GM19351 (cell line): Measurements from ENCODE around the gene MTG1.
"Not testable (repeated sequence)": the region's sequence is repeated elsewhere in the genome, so short reads cannot be mapped to it uniquely, and the experiment has no call there.

Experiments used
- ATAC-seq: cut with Tn5 transposase; IDR thresholded peaks from one replicate; pipeline ENCODE4 v1.9.1; 2021; ENCODE audit warnings: mild to moderate bottlenecking, moderate library complexity; ENCODE audit not compliant: unreplicated experiment

MTG1 gene

GRCh38 chr10:133358162-133358924 lies 35.6 kb upstream of the MTG1 start:
- no peak for ATAC-seq

DNA sequence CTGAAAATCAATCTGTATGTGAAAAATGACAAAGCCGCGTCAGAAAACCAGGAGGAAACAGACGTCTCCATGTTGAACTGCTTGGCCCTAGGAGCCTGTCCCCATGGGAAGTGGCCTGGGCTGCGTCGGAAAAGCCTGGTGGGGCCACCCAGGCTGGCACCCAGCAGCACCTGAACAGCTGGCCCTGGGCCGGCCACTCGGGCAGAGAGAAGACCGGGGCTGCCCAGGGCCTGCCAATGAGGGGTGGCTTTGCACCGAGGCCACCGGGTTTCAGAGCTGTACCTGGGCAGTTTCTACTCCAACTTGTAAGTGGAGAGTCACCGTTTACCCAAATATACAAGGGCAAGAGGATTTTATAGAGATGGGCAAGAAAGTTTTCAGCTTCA lies 35.0 kb upstream of the MTG1 start:
- ATAC-seq = no peak

GRCh38 chr10:133359554-133359971 lies 34.4 kb upstream of the MTG1 start:
- ATAC-seq = no peak

GRCh38 chr10:133359972-133360610 lies 33.9 kb upstream of the MTG1 start:
- ATAC-seq = no peak

DNA sequence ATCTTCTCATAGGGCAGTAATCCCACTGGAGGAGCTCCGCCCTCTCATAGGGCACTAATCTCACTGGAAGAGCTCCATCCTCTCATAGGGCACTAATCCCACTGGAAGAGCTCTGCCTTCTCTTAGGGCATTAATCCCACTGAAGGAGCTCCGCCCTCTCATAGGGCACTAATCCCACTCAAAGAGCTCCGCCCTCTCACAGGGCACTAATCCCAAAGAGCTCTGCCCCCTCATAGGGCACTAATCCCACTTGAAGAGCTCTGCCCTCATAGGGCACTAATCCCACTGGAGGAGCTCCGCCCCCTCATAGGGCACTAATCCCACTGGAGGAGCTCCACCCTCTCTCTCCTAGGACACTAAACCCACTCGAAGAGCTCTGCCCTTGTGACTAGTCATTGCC lies 32.7 kb upstream of the MTG1 start:
- ATAC-seq = no peak

DNA sequence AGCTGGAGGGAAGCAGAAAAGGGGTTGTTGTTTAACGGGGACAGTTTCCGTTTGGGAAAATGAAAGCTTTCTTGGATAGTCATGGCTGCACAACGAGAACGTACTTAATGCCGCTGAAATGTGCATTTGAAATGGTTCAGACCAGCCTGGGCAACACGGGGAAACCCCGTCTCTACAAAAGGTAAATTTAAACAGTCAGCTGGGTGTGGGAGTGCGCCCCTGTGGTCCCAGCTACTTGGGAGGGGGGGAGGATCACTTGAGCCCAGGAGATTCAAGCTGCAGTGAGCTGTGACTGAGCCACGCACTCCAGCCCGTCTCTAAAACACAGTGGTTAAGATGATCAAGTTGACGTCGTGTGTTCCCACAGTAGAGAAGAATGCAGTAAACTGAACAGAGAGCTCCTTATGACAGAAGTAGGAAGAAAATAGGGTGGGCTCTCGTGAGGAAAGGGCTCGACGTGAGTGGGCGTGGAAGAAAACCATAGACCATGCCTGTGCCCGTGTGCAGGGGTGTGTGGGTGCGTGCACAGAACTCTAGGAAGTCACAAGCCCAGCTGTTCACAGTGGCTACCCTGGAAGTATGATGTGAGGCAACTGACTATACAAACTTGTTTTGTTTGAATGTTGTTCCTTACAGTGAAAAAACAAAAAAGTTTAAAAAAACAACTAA lies 32.0 kb upstream of the MTG1 start:
- peak; percentile 24 for ATAC-seq

DNA sequence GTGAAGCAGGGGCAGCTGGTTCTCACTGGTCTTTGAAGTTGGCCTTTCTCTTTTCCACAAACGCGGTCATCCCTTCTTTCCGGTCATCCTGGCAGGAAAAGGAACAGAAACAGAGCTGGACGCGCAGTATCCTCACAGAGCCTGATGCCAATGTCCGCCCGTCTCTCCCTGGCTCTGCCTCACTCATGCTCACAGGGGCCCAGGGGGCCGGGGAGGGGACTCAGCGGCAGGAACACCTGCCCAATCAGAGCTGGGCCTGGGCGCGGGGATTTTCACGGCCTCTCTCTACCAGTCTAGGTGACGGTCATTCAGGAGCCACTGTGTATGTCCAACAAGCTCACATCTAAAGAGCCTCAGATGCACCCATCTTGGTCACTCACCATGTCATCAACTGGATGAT lies 31.1 kb upstream of the MTG1 start:
- no peak for ATAC-seq

DNA sequence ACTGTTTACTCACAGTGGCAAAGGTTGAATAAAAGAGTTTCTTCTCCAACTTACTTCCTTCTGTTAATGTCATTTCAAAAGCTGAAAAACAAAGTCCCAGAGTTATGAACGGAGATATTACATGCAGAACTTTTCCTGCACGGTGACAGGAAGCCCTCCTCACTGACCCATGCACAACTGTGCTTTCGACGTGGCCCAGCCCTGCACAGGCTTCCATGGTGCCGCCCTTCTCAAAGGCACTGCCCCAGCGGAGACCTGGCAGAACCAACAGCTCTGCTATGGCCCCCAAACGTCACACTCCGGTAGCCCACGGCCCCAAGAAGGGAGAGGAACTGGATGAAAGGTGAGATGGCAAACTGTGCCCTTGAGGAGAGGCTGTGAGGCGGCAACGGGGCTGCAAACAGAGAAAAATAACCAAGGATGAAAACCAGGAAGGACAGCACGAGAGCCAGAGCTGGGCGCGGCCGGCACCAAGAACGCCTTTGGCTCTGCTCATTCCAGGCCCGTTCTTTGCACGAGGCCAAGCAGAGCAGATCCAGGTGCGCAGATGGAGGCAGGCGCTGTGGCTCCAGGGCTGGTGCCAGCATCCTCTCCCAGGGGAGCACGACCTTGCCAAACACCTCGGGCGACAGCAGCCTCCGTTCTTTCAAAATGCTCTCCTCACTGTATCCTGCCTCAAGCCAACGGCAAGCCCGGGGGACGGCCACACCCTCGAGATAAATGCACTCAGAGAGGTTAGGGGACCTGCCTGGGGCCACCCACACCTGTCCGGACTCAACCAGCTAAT lies 29.1 kb upstream of the MTG1 start:
- ATAC-seq = no peak

DNA sequence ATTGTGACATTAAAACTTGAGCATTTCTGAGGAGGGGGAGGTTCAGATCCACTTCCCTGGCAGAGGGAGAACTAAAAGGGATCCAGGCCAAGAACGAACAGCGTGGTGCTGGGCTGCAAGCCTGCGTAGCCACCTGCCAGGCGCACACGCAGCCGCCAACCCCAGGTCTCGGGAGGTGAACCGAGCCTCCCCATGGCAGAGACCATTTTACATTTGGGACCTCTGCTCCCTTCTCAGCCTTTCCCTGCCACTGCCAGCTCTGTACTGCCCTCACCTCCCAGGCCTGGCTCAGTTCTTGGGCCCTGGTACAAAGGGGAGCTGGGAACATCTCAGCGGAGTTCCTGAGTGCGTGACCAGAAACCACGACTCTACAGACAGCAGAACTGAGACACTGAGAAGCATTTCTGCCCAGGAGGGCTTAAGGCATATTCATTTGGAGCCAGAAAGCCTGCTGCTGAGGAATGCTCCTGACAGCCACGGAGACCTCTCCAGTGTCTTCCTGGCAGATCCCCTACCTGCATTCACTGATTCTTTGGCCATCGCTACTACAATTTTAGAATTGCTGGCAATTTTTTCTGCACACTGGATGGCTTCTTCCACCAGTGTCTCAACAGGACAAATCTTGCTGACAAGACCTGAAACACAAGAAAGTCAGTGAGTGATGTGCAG lies 28.4 kb upstream of the MTG1 start:
- no peak for ATAC-seq

GRCh38 chr10:133366130-133366478 lies 27.9 kb upstream of the MTG1 start:
- no peak for ATAC-seq

- no peak for ATAC-seq
These were observed 27.2 kb upstream of the MTG1 start for GRCh38 chr10:133366751-133367150.

GRCh38 chr10:133367461-133367860 lies 26.5 kb upstream of the MTG1 start:
- ATAC-seq = not testable (repeated sequence)

- ATAC-seq = no peak
These were observed 25.8 kb upstream of the MTG1 start for GRCh38 chr10:133368153-133368552.

DNA sequence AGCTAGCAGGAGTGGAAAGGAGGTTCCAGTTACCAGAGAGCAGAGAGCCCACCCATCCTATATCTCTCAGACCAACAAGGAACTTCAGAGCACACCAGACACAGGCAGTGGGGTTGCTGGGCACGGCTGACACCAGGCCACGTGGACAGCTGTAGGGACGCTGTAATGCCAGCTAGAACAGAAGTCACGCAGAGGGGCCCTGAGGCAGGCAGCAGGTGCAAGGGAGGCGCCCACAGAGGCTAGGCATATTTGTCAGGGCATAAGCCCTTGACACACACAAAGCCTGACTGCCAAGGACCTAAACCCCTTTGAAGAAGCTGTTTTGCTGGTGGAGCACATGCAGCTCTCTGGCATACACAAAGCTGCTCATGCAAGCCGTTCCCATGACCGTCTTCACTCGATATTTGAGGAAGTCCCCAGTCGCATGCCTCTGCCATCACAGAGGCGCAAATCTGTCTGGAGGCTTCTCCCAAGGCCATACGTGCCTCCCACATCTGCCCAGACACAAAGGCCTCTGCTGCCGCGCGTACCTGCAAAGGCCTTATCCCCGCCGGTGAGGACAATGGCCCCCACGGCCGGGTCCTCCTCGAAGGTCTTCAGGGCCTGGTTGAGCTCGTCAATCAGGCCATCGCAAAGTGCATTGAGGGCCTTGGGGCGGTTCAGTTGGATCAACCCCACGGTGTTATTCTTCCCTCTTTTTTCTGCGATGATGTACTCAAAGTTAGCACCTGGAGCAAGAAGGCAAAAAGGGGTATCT lies 23.7 kb upstream of the MTG1 start:
- ATAC-seq = no peak

GRCh38 chr10:133372507-133372906 lies 21.4 kb upstream of the MTG1 start:
- no peak for ATAC-seq

DNA sequence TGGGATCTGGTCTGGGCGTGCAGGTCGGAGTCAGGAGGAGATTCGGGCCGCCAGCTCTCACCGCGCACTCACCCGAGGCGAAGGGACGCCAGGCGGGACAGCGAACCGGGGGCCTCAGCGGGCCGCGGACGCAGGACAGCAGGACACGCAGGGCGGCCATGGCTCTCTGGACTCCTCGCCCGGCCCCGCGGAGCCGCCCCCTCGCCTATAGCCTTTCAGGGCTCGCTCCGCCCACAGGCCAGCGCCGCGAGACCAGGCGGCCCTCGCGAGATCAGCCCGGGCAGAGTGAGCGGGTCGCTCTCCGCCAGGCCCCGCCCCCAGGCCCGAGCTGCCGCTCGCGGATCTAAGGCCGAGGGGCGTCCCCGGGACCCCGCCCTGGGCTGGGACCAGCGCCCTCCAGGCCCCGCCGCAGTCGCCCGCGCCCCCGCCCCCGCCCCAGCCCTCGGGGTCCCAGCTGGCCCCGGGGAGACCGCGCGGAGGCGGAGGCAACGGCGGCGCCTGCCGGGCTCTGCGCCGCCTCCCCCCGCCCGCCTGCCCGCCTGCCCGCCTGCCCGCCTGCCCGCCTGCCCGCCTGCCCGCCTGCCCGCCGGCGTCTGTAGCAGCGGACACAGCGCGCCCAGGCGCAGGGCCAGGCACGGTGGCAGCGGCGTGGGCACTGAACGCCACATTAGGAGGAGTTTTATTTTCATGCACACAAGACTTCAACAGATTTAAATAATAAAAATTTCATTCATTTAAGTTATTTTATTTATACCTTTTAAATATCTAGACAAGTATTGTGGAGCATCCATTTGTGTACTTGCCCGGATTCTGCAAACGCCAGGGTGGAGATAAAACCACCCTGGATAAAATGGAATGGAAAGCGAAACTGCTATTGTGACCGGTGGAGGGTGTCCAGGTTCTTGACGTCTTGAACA lies 20.5 kb upstream of the MTG1 start, which contains the start of gene ECHS1:
ECHS1 (minus strand) TSS at position 181 of the 917 bp plus-strand sequence; CDS start at position 160, 21 bp downstream.
- ATAC-seq = peak; percentile 97

DNA sequence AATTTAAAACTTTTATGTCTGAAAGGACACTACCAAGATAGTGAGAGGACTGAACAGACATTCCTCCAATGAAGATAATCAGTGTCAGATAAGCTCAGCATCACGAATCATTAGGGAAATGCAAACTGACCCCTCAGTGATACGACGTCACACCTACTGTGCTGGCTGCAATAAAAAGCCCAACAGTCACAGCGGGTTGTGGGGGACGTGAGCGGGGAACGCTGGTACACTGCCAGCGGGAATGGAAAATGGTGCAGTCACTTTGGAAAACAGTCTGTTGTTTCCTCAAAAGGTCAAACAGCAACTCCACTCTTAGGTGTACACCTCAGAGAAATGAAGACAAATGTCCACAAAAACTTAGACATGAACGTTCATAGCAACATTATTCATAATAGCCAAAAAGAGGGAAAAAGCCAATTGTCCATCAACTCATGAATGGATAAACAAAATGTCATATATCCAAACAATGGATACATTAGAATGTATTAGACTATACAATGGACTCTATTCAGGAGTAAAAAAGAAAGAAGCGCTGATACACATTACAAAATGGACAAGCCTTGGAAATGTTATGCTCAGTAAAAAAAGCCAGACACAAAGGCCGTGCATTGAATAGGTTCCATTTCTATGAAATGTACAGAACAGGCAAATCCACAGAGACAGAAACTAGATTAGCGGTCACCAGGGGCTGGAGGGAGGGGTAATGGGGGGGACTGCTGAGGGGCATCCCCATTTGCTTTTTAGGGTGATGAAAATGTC lies 18.4 kb upstream of the MTG1 start:
- no peak for ATAC-seq

DNA sequence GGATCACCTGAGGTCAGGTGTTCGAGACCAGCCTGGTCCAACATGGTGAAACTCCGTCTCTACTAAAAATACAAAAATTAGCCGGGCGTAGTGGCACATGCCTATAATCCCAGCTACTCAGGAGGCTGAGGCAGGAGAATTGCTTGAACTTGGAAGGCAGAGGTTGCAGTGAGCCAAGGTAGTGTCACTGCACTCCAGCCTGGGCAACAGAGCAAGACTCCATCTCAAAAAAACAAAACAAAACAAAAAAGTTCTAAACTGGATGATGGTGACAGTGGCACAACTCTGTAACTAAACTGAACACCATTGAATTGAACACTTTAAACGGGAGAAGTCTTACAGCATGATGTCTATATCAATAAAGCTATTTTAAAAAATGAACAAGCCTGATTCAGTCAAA lies 17.8 kb upstream of the MTG1 start:
- not testable (repeated sequence) for ATAC-seq
